MCF 10A (cell line): ENCODE data around the gene GSTA2. TPM values are rescaled to one million over a fixed set of nuclear protein-coding genes. Genes with fewer than 3 reads are reported as not detected.
A peak's percentile ranks its signal among the peaks of the same experiment; 100 is the strongest.

Experiments
- BruUV-seq: library from RNA; stranded (reverse); fragments of 400-500 nt; replicated peaks from 2 replicates; lab custom pipeline; 2021; lab: Mats Ljungman, UMichigan
- CTCF ChIA-PET: fragments of 300-600 bp; sonication (Branson Sonifier 250); formaldehyde crosslinking; extraction: SDS; loops from one replicate; lab custom pipeline; 2021; ENCODE audit warnings: antibody characterized with exemption, inconsistent platforms; lab: Yijun Ruan, JAX
- POLR2A ChIA-PET: fragments of 300-600, 350-650 bp; sonication (Branson Sonifier 250); formaldehyde crosslinking; extraction: SDS; loops from one replicate; lab custom pipeline; 2020; ENCODE audit warnings: antibody characterized with exemption, inconsistent platforms; lab: Yijun Ruan, JAX
- DNase-seq: peaks from one replicate; pipeline ENCODE4 v3.0.0-alpha.2; 2018; ENCODE audit not compliant: unreplicated experiment
- H3K27ac Mint-ChIP-seq: one replicate; pipeline ENCODE4 v1.8.0; 2022; ENCODE audit warnings: mild to moderate bottlenecking, low read depth, mixed read lengths; ENCODE audit not compliant: unreplicated experiment
- H3K27me3 Mint-ChIP-seq: one replicate; pipeline ENCODE4 v1.8.0; 2022; ENCODE audit warnings: mixed read lengths; ENCODE audit not compliant: insufficient read depth, unreplicated experiment
- H3K36me3 Mint-ChIP-seq: one replicate; pipeline ENCODE4 v1.8.0; 2022; ENCODE audit warnings: mild to moderate bottlenecking, moderate library complexity, mixed read lengths; ENCODE audit not compliant: insufficient read depth, unreplicated experiment
- H3K4me1 Mint-ChIP-seq: one replicate; pipeline ENCODE4 v1.8.0; 2022; ENCODE audit warnings: mixed read lengths; ENCODE audit not compliant: insufficient read depth, unreplicated experiment
- H3K4me3 Mint-ChIP-seq: one replicate; pipeline ENCODE4 v1.8.0; 2022; ENCODE audit warnings: mild to moderate bottlenecking, moderate library complexity, mixed read lengths; ENCODE audit not compliant: unreplicated experiment
- H3K9me3 Mint-ChIP-seq: one replicate; pipeline ENCODE4 v1.8.0; 2022; ENCODE audit warnings: mixed read lengths; ENCODE audit not compliant: unreplicated experiment
- CTCF ChIP-seq: fragments of 200-600 bp; IDR thresholded peaks from one replicate; pipeline ENCODE4 v1.8.0; 2022; ENCODE audit warnings: antibody characterized with exemption, mild to moderate bottlenecking; ENCODE audit not compliant: unreplicated experiment
- intact Hi-C: fragments of 100-400 bp; cut with micrococcal nuclease; formaldehyde crosslinking; loops from 2 replicates; pipeline ENCODE4 v1.14.1; 2022
- total RNA-seq: library from RNA; stranded (reverse); gene quantifications from 2 replicates; pipeline ENCODE4 v1.2.3, GENCODE V29; 2022

The GSTA2 gene
- total RNA-seq, 1 experiment from 2014 or later: not detected

- H3K27ac Mint-ChIP-seq: no peak overlapping the region
- H3K9me3 Mint-ChIP-seq: no peaks in the 10 kb centered on the region
- no peaks in the 10 kb centered on the region for H3K27me3 Mint-ChIP-seq
- ChIA-PET CTCF (no interaction called here), POLR2A (no interaction called here)
- no peaks in the 10 kb centered on the region for H3K36me3 Mint-ChIP-seq
- intact Hi-C loops: loop anchor here (10.0 kb wide), 1 partner anchor 158 kb away; no protein-coding TSS in a partner anchor
- no peak for TF ChIP-seq CTCF
- BruUV-seq: no TSS peak
- H3K4me3 Mint-ChIP-seq: no peak overlapping the region
- peaks cover 22% of the 10 kb centered on the region for H3K4me1 Mint-ChIP-seq
- DNase-seq: no peak
Measured at GRCh38 chr6:52726741-52727535, 36.3 kb downstream of the GSTA2 start.

GRCh38 chr6:52726193-52726542 is 37.1 kb downstream of the GSTA2 start:
- intact Hi-C loops: loop anchor here (10.0 kb wide), 1 partner anchor 159 kb away; no protein-coding TSS in a partner anchor
- no peak for TF ChIP-seq CTCF
- CTCF ChIA-PET: interaction anchor here (1.6 to 2.4 kb wide), 2 partner anchors 11 to 23 kb away, joined by 4 to 11 read pairs; no protein-coding TSS in a partner anchor
- no peaks in the 10 kb centered on the region for H3K27me3 Mint-ChIP-seq
- H3K4me3 Mint-ChIP-seq: no peak overlapping the region
- H3K36me3 Mint-ChIP-seq: no peaks in the 10 kb centered on the region
- H3K4me1 Mint-ChIP-seq: peaks cover 22% of the 10 kb centered on the region
- POLR2A ChIA-PET: no interaction called here
- no TSS peak for BruUV-seq
- H3K9me3 Mint-ChIP-seq: no peaks in the 10 kb centered on the region
- DNase-seq: no peak
- H3K27ac Mint-ChIP-seq: no peak overlapping the region

- Mint-ChIP-seq H3K27me3 (no peaks in the 10 kb centered on the region), H3K36me3 (no peaks in the 10 kb centered on the region), H3K4me3 (no peak overlapping the region), H3K4me1 (peaks cover 25% of the 10 kb centered on the region), H3K9me3 (no peaks in the 10 kb centered on the region), H3K27ac (no peak overlapping the region)
- ChIA-PET POLR2A (interaction anchor here (0.8 to 1.1 kb wide), 2 partner anchors 10 to 96 kb away, joined by 3 read pairs; no protein-coding TSS in a partner anchor), CTCF (interaction anchor here (0.5 to 3.1 kb wide), 12 partner anchors 7 to 347 kb away, joined by 3 to 11 read pairs (median 4); no protein-coding TSS in a partner anchor)
- peak; percentile 55 for DNase-seq
- no TSS peak for BruUV-seq
- no peak for TF ChIP-seq CTCF
- intact Hi-C loops: loop anchor here (10.0 kb wide), 1 partner anchor 159 kb away; no protein-coding TSS in a partner anchor
Measured at GRCh38 chr6:52725535-52726192, 37.6 kb downstream of the GSTA2 start.

- H3K27ac Mint-ChIP-seq: peak overlapping the region; percentile 50
- DNase-seq: peak; percentile 43
- POLR2A ChIA-PET: interaction anchor here (0.8 to 1.2 kb wide), 3 partner anchors 9 to 269 kb away, joined by 3 read pairs; no protein-coding TSS in a partner anchor
- no peak overlapping the region for H3K4me3 Mint-ChIP-seq
- H3K27me3 Mint-ChIP-seq: no peaks in the 10 kb centered on the region
- H3K9me3 Mint-ChIP-seq: no peaks in the 10 kb centered on the region
- TF ChIP-seq CTCF: no peak
- no TSS peak for BruUV-seq
- peaks cover 28% of the 10 kb centered on the region for H3K4me1 Mint-ChIP-seq
- no peaks in the 10 kb centered on the region for H3K36me3 Mint-ChIP-seq
- intact Hi-C loops: loop anchor here (10.0 kb wide), 1 partner anchor 160 kb away; no protein-coding TSS in a partner anchor
- CTCF ChIA-PET: interaction anchor here (0.5 to 3.1 kb wide), 21 partner anchors 8 to 348 kb away, joined by 3 to 11 read pairs (median 4); no protein-coding TSS in a partner anchor
Measured at GRCh38 chr6:52725143-52725534, 38.1 kb downstream of the GSTA2 start.
